Progenitor cell of endocrine pancreas (in vitro differentiated cells): ENCODE results near the gene EDN1. TPM values are rescaled to one million over a fixed set of nuclear protein-coding genes. Genes with fewer than 3 reads are reported as not detected.

Source experiments
- DNase-seq: peaks from one replicate; pipeline ENCODE4 v3.0.0; 2021; ENCODE audit warnings: low spot score; ENCODE audit not compliant: unreplicated experiment
- H3K27ac Mint-ChIP-seq: 2 replicates; pipeline ENCODE4 v1.8.0; 2021; ENCODE audit warnings: mild to moderate bottlenecking, moderate library complexity, mixed read lengths
- H3K27me3 Mint-ChIP-seq: 2 replicates; pipeline ENCODE4 v1.8.0; 2021; ENCODE audit warnings: mixed read lengths
- H3K36me3 Mint-ChIP-seq: 2 replicates; pipeline ENCODE4 v1.8.0; 2022; ENCODE audit warnings: mixed read lengths; ENCODE audit not compliant: insufficient read depth
- H3K4me1 Mint-ChIP-seq: 2 replicates; pipeline ENCODE4 v1.8.0; 2021; ENCODE audit warnings: low read depth, mixed read lengths
- H3K4me3 Mint-ChIP-seq: 2 replicates; pipeline ENCODE4 v1.8.0; 2021; ENCODE audit warnings: low read depth, mild to moderate bottlenecking, moderate library complexity, mixed read lengths
- H3K9me3 Mint-ChIP-seq: 2 replicates; pipeline ENCODE4 v1.8.0; 2021; ENCODE audit warnings: low read depth, mixed read lengths
- total RNA-seq: library from RNA; stranded (reverse); gene quantifications from 2 replicates; pipeline ENCODE4 v1.2.1, GENCODE V29; 2021
- TF ChIP-seq, protein P1 (sequence below): fragments of 200-600 bp; sonication (generic); IDR thresholded peaks from one replicate; pipeline ENCODE4 v1.5.0; 2021; ENCODE audit warnings: antibody characterized with exemption, mild to moderate bottlenecking; ENCODE audit not compliant: unreplicated experiment

The EDN1 gene
- total RNA-seq, 1 donor from 2014 or later: 2.0 TPM

- Mint-ChIP-seq H3K27ac (no peak overlapping the region), H3K27me3 (peaks cover 6% of the 10 kb centered on the region), H3K4me1 (peaks cover 15% of the 10 kb centered on the region), H3K4me3 (no peak overlapping the region), H3K36me3 (peaks cover 5% of the 10 kb centered on the region), H3K9me3 (peaks cover 15% of the 10 kb centered on the region)
- DNase-seq: no peak
- TF ChIP-seq, protein P1, sequence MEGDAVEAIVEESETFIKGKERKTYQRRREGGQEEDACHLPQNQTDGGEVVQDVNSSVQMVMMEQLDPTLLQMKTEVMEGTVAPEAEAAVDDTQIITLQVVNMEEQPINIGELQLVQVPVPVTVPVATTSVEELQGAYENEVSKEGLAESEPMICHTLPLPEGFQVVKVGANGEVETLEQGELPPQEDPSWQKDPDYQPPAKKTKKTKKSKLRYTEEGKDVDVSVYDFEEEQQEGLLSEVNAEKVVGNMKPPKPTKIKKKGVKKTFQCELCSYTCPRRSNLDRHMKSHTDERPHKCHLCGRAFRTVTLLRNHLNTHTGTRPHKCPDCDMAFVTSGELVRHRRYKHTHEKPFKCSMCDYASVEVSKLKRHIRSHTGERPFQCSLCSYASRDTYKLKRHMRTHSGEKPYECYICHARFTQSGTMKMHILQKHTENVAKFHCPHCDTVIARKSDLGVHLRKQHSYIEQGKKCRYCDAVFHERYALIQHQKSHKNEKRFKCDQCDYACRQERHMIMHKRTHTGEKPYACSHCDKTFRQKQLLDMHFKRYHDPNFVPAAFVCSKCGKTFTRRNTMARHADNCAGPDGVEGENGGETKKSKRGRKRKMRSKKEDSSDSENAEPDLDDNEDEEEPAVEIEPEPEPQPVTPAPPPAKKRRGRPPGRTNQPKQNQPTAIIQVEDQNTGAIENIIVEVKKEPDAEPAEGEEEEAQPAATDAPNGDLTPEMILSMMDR: no peak
Observed at GRCh38 chr6:12275107-12275506, 15.1 kb upstream of the EDN1 start.

DNA sequence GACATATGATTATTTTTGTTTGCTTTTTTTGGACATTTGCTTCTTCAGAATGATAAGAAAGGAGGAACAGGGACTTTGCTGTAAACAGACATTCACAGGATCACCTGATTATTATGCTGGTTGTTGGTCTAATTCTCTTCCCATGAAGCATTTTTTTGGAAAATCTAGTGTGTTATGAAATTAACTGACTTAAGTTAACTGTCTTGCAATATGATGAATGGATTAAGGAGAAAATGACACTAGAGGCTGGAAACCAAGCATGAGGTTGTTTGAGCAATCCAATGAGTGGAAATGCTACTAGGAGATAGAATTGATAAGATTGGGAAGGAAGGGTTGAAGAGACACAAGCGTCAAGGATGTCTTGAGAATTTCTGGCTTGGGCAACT lies 13.2 kb upstream of the EDN1 start:
- no peak overlapping the region for H3K4me3 Mint-ChIP-seq
- H3K4me1 Mint-ChIP-seq: peaks cover 23% of the 10 kb centered on the region
- H3K36me3 Mint-ChIP-seq: peaks cover 5% of the 10 kb centered on the region
- H3K9me3 Mint-ChIP-seq: peaks cover 10% of the 10 kb centered on the region
- peaks cover 6% of the 10 kb centered on the region for H3K27me3 Mint-ChIP-seq
- TF ChIP-seq, protein P1: no peak
- no peak for DNase-seq
- H3K27ac Mint-ChIP-seq: no peak overlapping the region

GRCh38 chr6:12277386-12277785 lies 12.8 kb upstream of the EDN1 start:
- Mint-ChIP-seq H3K27me3 (peaks cover 6% of the 10 kb centered on the region), H3K36me3 (peaks cover 3% of the 10 kb centered on the region), H3K9me3 (peaks cover 7% of the 10 kb centered on the region), H3K4me3 (no peak overlapping the region), H3K27ac (no peak overlapping the region), H3K4me1 (peaks cover 27% of the 10 kb centered on the region)
- DNase-seq: no peak
- TF ChIP-seq, protein P1: no peak

DNA sequence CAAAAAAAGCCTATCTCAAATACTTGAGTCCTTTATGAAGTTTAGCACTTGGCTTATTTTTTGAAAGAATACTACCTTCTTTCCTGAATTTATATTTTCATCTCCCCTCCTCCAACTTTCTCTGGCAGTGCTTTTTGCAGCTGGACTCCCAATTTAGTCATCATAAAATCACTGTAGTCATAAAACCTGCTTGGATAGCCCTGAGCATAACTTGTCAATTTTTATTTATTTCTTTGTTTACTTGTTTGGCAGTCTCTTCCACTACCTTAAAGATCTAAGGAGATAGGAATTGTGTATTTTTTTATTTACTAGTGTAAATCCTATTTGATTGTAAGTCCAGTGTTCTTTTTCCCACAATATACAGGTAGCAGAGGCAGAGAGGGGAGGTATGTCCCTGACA lies 11.2 kb upstream of the EDN1 start:
- DNase-seq: no peak
- peaks cover 34% of the 10 kb centered on the region for H3K4me1 Mint-ChIP-seq
- TF ChIP-seq, protein P1: no peak
- H3K9me3 Mint-ChIP-seq: peaks cover 4% of the 10 kb centered on the region
- H3K27ac Mint-ChIP-seq: no peak overlapping the region
- H3K4me3 Mint-ChIP-seq: no peak overlapping the region
- peaks cover 6% of the 10 kb centered on the region for H3K27me3 Mint-ChIP-seq
- peaks cover 3% of the 10 kb centered on the region for H3K36me3 Mint-ChIP-seq

- Mint-ChIP-seq H3K27me3 (peaks cover 9% of the 10 kb centered on the region), H3K27ac (no peak overlapping the region), H3K4me1 (peaks cover 32% of the 10 kb centered on the region), H3K9me3 (peaks cover 4% of the 10 kb centered on the region), H3K4me3 (no peak overlapping the region), H3K36me3 (peaks cover 3% of the 10 kb centered on the region)
- TF ChIP-seq, protein P1: no peak
- DNase-seq: no peak
Observed at GRCh38 chr6:12279322-12280091, 10.7 kb upstream of the EDN1 start.
